Hepatocyte (in vitro differentiated cells): ENCODE data around the gene CDK9.

Source experiments
- CTCF ChIP-seq: fragments of 200-600 bp; sonication (generic); IDR thresholded peaks from 2 replicates; pipeline ENCODE4 v1.5.1; 2016; ENCODE audit warnings: antibody characterized with exemption, mild to moderate bottlenecking; ENCODE audit not compliant: poor library complexity
- EZH2phosphoT487 ChIP-seq: fragments of 200-600 bp; sonication (generic); IDR thresholded peaks from one replicate; pipeline ENCODE4 v1.6.1; 2018; ENCODE audit warnings: antibody characterized with exemption, mild to moderate bottlenecking, low read depth, moderate library complexity; ENCODE audit not compliant: unreplicated experiment, severe bottlenecking

GRCh38 chr9:127769101-127769500 lies 16.7 kb upstream of the CDK9 start:
- TF ChIP-seq CTCF (no peak), EZH2phosphoT487 (no peak)
